Sigmoid colon (tissue), 4 donors: ENCODE data around the gene CHST8.

Experiments used
- CTCF ChIP-seq, 4 experiments: fragments of 450-650 bp in 3 of 4; fragments of 200-600 bp in 1 of 4; IDR thresholded peaks; one replicate each; pipeline ENCODE4 v1.5.1; 2016 to 2019; ENCODE audit warnings: antibody characterized with exemption in 4 of 4, mild to moderate bottlenecking in 3 of 4, moderate library complexity in 2 of 4
- EP300 ChIP-seq, 4 donors: sonication (generic); formaldehyde crosslinking; IDR thresholded peaks; one replicate each; pipeline ENCODE4 v1.6.1; 2017; ENCODE audit warnings: antibody characterized with exemption in 4 of 4

- TF ChIP-seq CTCF (IDR thresholded peaks at IDR 0.05) (no peak), EP300 (IDR thresholded peaks at IDR 0.05) (no peak)
Measured at GRCh38 chr19:33603377-33603776, 18.4 kb upstream of the CHST8 start.
